Measurements from ENCODE around the gene PPP1CA. TPM values are rescaled to one million over a fixed set of nuclear protein-coding genes. Genes with fewer than 3 reads are reported as not detected.

The PPP1CA gene
- total RNA-seq, 1 experiment from 2014 or later: 238 TPM

GRCh38 chr11:67428052-67429001, 26.7 kb upstream of the PPP1CA start, which contains the start of gene RPS6KB2:
Gene RPS6KB2 (plus strand): TSS chr11:67428494. CDS start chr11:67428546, 52 bp downstream.
- Histone ChIP-seq H3K27me3 (ENCODE audit: insufficient read depth, low read length) (no peaks in the 10 kb centered on the region), H3K9me3 (ENCODE audit: control insufficient read depth in 1 of 2, insufficient read depth in 1 of 2, low read depth in 1 of 2, low read length in 2 of 2) (no peaks in the 10 kb centered on the region), H3K36me3 (ENCODE audit: control insufficient read depth in 1 of 2, insufficient read depth in 2 of 2, low read length in 2 of 2) (peaks cover 8 to 10% of the 10 kb centered on the region in 2 experiments; a peak in 3 of 4 replicates), H2AFZ (ENCODE audit: low read depth, low read length, poor library complexity, severe bottlenecking) (peak within 1 kb of the TSS; percentile 68), H3K27ac (ENCODE audit: low read depth, low read length) (peak within 1 kb of the TSS; percentile 71), H3K9ac (ENCODE audit: low read length) (peak within 1 kb of the TSS; percentile 92), H4K20me1 (ENCODE audit: insufficient read depth) (no peaks in the 10 kb centered on the region), H3K4me1 (ENCODE audit: control insufficient read depth in 1 of 2, insufficient read depth in 2 of 2, low read length in 2 of 2) (peaks cover 11 to 12% of the 10 kb centered on the region in 2 experiments), H3K9me2 (ENCODE audit: insufficient read depth) (no peaks in the 10 kb centered on the region), H3K4me3 (replicated peaks in 1 of 2; ENCODE audit: low read depth in 1 of 2, low read length in 2 of 2) (peak within 1 kb of the TSS; percentile 91 to 98), H3K4me2 (ENCODE audit: low read length) (peak within 1 kb of the TSS; percentile 95), H3K79me2 (ENCODE audit: insufficient read depth, low read length) (peaks cover 27% of the 10 kb centered on the region)
- intact Hi-C loops (cut with micrococcal nuclease): loop anchor here (1.0 to 5.0 kb wide), 3 partner anchors 36 to 79 kb away; partner anchors contain the start of genes CDK2AP2, PITPNM1 and TMEM134
- no TSS peak for BruUV-seq (replicated peaks)
- ChIA-PET RAD21 (ENCODE audit: low non-redundant PET in 1 of 2, low total read pairs in 2 of 2, uncharacterized antibody in 2 of 2, unreplicated experiment in 2 of 2) (interaction anchor here in 1 of 2 experiments (0.6 kb wide), 1 partner anchor 334 kb away, joined by 4 read pairs; no protein-coding TSS in a partner anchor), POLR2A (interaction anchor here (0.6 to 1.7 kb wide), 3 partner anchors 9 to 155 kb away, joined by 3 to 4 read pairs (median 3); partner anchors contain the start of genes GSTP1 and PTPRCAP), CTCF (interaction anchor here (1.0 kb wide), 1 partner anchor 11 kb away, joined by 4 read pairs; no protein-coding TSS in a partner anchor)
- ATAC-seq: peak; percentile 91
- peak; percentile 94 for DNase-seq (ENCODE audit: low read depth, low spot score)
- no peak for TF ChIP-seq CEBPB (IDR thresholded peaks at IDR 0.05; ENCODE audit: low read depth)
- no peak for TF ChIP-seq REST (IDR thresholded peaks at IDR 0.05; ENCODE audit: low read depth)
- no peak for TF ChIP-seq EZH2phosphoT487 (IDR thresholded peaks at IDR 0.05; ENCODE audit: borderline replicate concordance)
- no peak for TF ChIP-seq CTCF (IDR thresholded peaks at IDR 0.05 in 2 of 3, conservative IDR thresholded peaks at IDR 0.05 in 1 of 3; ENCODE audit: borderline replicate concordance in 1 of 3, insufficient read depth in 1 of 3, low read depth in 2 of 3, low read length in 2 of 3)
- no peak for TF ChIP-seq CBX3 (IDR thresholded peaks at IDR 0.05; ENCODE audit: low read depth)
- TF ChIP-seq YY1 (IDR thresholded peaks at IDR 0.05; ENCODE audit: extremely low read depth, insufficient replicate concordance, low read depth, low read length): peak; percentile 99
- TF ChIP-seq SP1 (IDR thresholded peaks at IDR 0.05; ENCODE audit: low read depth): no peak; the same call in 1 of the 2 replicates
- no peak for TF ChIP-seq RAD21 (IDR thresholded peaks at IDR 0.05; ENCODE audit: low read depth)
- no peak for TF ChIP-seq EZH2 (IDR thresholded peaks at IDR 0.05)
- no peak for TF ChIP-seq FOSL1 (IDR thresholded peaks at IDR 0.05; ENCODE audit: low read depth)
- TF ChIP-seq ELF1 (IDR thresholded peaks at IDR 0.05; ENCODE audit: borderline replicate concordance, low read depth): no peak; the same call in 1 of the 2 replicates
- TF ChIP-seq JUND (IDR thresholded peaks at IDR 0.05): no peak
- no peak for TF ChIP-seq MAX (IDR thresholded peaks at IDR 0.05)
- TF ChIP-seq SRF (IDR thresholded peaks at IDR 0.05; ENCODE audit: low read depth): peak; percentile 98
- TF ChIP-seq TCF7L2 (IDR thresholded peaks at IDR 0.05; ENCODE audit: borderline replicate concordance, extremely low read depth, insufficient read depth, insufficient read length): peak; percentile 34
- TF ChIP-seq POLR2AphosphoS5 (IDR thresholded peaks at IDR 0.05; ENCODE audit: low read depth, low read length): peak; percentile 94
- peak; percentile 80 for TF ChIP-seq EGR1 (IDR thresholded peaks at IDR 0.05; ENCODE audit: low read depth)
- TF ChIP-seq ATF3 (IDR thresholded peaks at IDR 0.05): no peak
